ENCODE results near the gene FOXJ1.

FOXJ1 gene

DNA sequence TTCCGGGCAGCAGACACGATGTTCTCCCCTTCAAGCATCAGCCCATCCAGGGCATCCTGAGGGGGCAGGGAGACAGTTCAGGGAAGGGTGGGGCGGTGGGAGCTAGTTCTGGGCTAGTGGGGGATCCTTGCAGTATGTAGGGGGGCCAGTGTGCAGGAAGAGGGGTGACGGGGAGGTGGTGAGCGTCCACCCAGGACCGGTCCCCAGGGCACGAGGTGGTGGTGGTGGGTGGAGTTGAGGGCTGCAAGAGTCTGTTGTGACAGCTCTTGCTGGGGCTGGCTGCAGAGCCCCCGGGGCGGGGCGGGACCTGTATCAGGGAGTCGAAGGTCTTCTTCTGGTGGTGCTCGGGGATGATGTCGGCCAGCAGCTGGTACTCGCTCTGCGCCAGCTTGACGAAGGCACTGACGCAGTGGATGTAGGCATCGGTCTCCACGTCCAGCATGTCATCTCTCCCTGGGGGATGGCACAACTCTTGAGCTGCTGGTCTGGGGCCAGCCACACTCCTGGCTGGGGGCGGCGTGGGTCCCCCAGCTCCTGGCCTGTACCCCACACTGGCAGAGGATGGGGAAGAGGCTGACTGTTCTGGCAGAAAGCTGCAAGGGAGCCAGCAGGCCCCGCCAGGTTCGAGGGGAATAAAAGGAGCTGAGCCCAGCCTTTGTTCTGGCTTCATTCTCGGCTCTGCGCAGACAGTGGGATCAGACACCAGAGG is 52.0 kb downstream of the FOXJ1 start:
- DNase-seq (ENCODE audit: low read depth in 1 of 2, low spot score in 1 of 2), result no peak
- in situ Hi-C loops (cut with HindIII; ENCODE audit: low pct_unique_long_range_greater_than_20kb, low sequenced_read_pairs), result no loop called here
- TF ChIP-seq JUND (IDR thresholded peaks at IDR 0.05; ENCODE audit: low read depth), result no peak

GRCh38 chr17:76088041-76088867 is 52.8 kb downstream of the FOXJ1 start:
- no peak for TF ChIP-seq JUND (IDR thresholded peaks at IDR 0.05; ENCODE audit: low read depth)
- in situ Hi-C loops (cut with HindIII; ENCODE audit: low pct_unique_long_range_greater_than_20kb, low sequenced_read_pairs), result no loop called here
- DNase-seq (ENCODE audit: low read depth in 1 of 2, low spot score in 1 of 2), result no peak

GRCh38 chr17:76087531-76087930 is 53.5 kb downstream of the FOXJ1 start:
- no peak for DNase-seq (ENCODE audit: low read depth in 1 of 2, low spot score in 1 of 2)
- TF ChIP-seq JUND (IDR thresholded peaks at IDR 0.05; ENCODE audit: low read depth), result no peak
- in situ Hi-C loops (cut with HindIII; ENCODE audit: low pct_unique_long_range_greater_than_20kb, low sequenced_read_pairs), result no loop called here

- in situ Hi-C loops (cut with HindIII; ENCODE audit: low pct_unique_long_range_greater_than_20kb, low sequenced_read_pairs), result no loop called here
- no peak for DNase-seq (ENCODE audit: low read depth in 1 of 2, low spot score in 1 of 2)
- TF ChIP-seq JUND (IDR thresholded peaks at IDR 0.05; ENCODE audit: low read depth), result no peak
Observed at GRCh38 chr17:76086384-76086783, 54.7 kb downstream of the FOXJ1 start.

All from T47D (cell line).